ENCODE results near the gene MKS1.

DNA sequence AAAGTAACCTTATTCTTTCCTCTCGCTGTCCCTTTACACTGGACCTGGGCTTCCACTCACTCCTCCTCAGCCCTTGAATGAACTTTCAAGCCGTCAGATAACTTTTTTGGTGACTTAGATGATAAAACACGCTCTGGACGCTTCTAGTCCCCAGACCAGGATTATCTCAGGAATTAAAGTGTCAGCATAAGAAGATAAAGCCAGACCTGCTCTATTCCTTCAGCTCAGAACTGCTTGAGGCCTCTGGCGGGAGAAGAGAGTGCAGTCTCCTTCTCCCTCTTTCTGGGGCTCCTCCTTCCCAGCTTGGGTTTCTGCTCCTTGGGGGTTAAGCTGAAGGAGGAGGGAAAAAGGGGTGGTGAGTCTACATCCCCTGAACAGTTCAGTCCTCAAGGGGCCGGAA is 25.9 kb upstream of the MKS1 start:
- TF ChIP-seq EZH2 (IDR thresholded peaks at IDR 0.05; ENCODE audit: borderline replicate concordance, control insufficient read depth, low read depth, low read length) = no peak
- no peak for TF ChIP-seq ASH2L (IDR thresholded peaks at IDR 0.05; ENCODE audit: borderline replicate concordance, low read depth)
- TF ChIP-seq POLR2A (IDR thresholded peaks at IDR 0.05; ENCODE audit: low read depth, low read length) = no peak
- no peak for TF ChIP-seq TARDBP (IDR thresholded peaks at IDR 0.05; ENCODE audit: borderline replicate concordance)

All from GM12878 (cell line).